Neural progenitor cell (in vitro differentiated cells): ENCODE results near the gene DBNL. TPM values are rescaled to one million over a fixed set of nuclear protein-coding genes. Genes with fewer than 3 reads are reported as not detected.
"Not testable (repeated sequence)": the region's sequence is repeated elsewhere in the genome, so short reads cannot be mapped to it uniquely, and the experiment has no call there.

Experiments
- DNase-seq: peaks from one replicate; pipeline ENCODE4 v3.0.0-alpha.2; 2016; ENCODE audit warnings: low spot score
- H2AFZ ChIP-seq: fragments of 200-600 bp; sonication (generic); replicated peaks from 2 replicates; pipeline ENCODE4 v1.6.1; 2016; ENCODE audit warnings: antibody characterized with exemption
- H3F3A ChIP-seq: fragments of 200-600 bp; sonication (generic); 2 replicates; pipeline ENCODE4 v1.6.1; 2016; ENCODE audit warnings: antibody characterized with exemption, low read depth
- H3K27ac ChIP-seq: fragments of 200-600 bp; sonication (generic); 2 replicates; pipeline ENCODE4 v1.5.1; 2016; ENCODE audit warnings: mild to moderate bottlenecking
- H3K27me3 ChIP-seq: fragments of 200-600 bp; sonication (generic); 2 replicates; pipeline ENCODE4 v1.6.1; 2016; ENCODE audit warnings: mild to moderate bottlenecking, moderate library complexity
- H3K36me3 ChIP-seq: fragments of 200-600 bp; sonication (generic); 2 replicates; pipeline ENCODE4 v1.5.1; 2016
- H3K4me1 ChIP-seq: fragments of 200-600 bp; sonication (generic); 2 replicates; pipeline ENCODE4 v1.6.1; 2016; ENCODE audit warnings: mixed run types
- H3K4me2 ChIP-seq: fragments of 200-600 bp; sonication (generic); 2 replicates; pipeline ENCODE4 v1.6.1; 2016
- H3K4me3 ChIP-seq: fragments of 200-600 bp; sonication (generic); 2 replicates; pipeline ENCODE4 v1.5.1; 2016
- H3K79me2 ChIP-seq: fragments of 200-600 bp; sonication (generic); 2 replicates; pipeline ENCODE4 v1.6.1; 2016; ENCODE audit warnings: low read depth
- H3K9ac ChIP-seq: fragments of 200-600 bp; sonication (generic); 2 replicates; pipeline ENCODE4 v1.6.1; 2016
- H3K9me3 ChIP-seq: fragments of 200-600 bp; sonication (generic); 2 replicates; pipeline ENCODE4 v1.5.1; 2016; ENCODE audit warnings: low read depth
- H4K20me1 ChIP-seq: fragments of 200-600 bp; sonication (generic); 2 replicates; pipeline ENCODE4 v1.6.1; 2016; ENCODE audit warnings: low read depth
- H3K27ac Mint-ChIP-seq: 3 replicates; pipeline ENCODE4 v1.8.0; 2021; ENCODE audit warnings: mixed read lengths
- H3K27me3 Mint-ChIP-seq: 2 replicates; pipeline ENCODE4 v1.8.0; 2022; ENCODE audit warnings: low read depth, mild to moderate bottlenecking, inconsistent platforms, moderate library complexity, mixed read lengths; ENCODE audit not compliant: insufficient read depth
- H3K36me3 Mint-ChIP-seq: 3 replicates; pipeline ENCODE4 v1.8.0; 2021; ENCODE audit warnings: mixed read lengths
- H3K4me1 Mint-ChIP-seq: 3 replicates; pipeline ENCODE4 v1.8.0; 2021; ENCODE audit warnings: mixed read lengths
- H3K4me3 Mint-ChIP-seq: 3 replicates; pipeline ENCODE4 v1.8.0; 2021; ENCODE audit warnings: mild to moderate bottlenecking, moderate library complexity, mixed read lengths
- H3K9me3 Mint-ChIP-seq: 3 replicates; pipeline ENCODE4 v1.8.0; 2020; ENCODE audit warnings: mixed read lengths
- EZH2 ChIP-seq: fragments of 200-600 bp; sonication (generic); IDR thresholded peaks from 2 replicates; pipeline ENCODE4 v1.6.1; 2017; ENCODE audit warnings: antibody characterized with exemption, mild to moderate bottlenecking, moderate library complexity
- total RNA-seq: library from RNA; depleted of rRNA; stranded (reverse); fragments of >200 nt; gene quantifications from 2 replicates; pipeline ENCODE4 v1.2.3, GENCODE V29; 2015; ENCODE audit warnings: low replicate concordance
- TF ChIP-seq, protein P1 (sequence below): fragments of 200-600 bp; sonication (generic); IDR thresholded peaks from 2 replicates; pipeline ENCODE4 v1.5.1; 2017; ENCODE audit warnings: antibody characterized with exemption, mild to moderate bottlenecking

Gene DBNL
- total RNA-seq, 1 donor from 2014 or later: 31.4 TPM

DNA sequence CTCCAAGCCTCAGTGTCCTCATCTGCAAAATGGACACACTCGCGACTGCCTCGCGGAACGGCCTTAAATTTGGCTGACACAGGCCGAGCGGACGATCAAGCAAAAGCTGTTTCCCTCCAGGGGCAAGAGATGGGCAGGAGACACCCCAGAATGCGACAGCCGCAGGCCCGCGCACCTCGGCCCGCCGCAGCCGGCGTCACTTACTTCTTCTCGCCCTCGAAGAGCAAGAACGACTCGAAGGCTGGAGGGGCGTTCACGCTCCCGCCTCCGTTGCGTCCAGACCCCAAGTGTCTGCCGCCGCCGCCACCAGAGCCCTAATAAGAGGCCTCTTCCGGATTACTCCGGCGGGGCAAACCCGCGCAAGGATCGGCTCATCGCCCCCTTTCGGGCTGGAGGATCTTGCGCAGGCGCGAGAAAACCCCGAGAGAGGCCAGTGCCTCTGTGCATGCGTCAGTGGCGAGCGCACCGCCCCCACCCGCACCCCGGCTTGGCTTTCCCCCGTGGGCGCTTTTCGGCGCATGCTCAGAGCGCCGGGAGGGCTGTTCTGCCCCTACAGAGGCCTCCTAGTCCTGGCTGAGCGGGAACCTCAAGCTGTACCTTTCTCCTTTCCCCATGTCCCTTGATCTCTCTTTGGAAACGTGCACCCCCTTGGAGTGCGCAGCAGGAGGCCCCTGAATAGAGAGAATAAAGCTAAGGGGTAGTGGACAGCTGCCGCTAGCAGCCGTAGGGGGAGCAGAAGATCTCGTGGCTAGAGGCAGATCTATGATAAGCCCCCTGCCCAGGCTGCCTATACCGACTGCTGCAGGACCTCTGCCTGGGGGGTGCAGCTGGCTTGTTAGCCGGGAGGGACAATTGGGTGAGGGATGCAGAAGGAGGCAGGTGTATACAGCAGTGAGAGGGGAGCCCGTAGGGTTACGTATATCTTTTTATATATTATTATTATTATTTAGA is 25.4 kb upstream of the DBNL start:
- H3K27me3 Mint-ChIP-seq, H3K4me1 ChIP-seq, H3K9me3 ChIP-seq, H3K27ac ChIP-seq, H4K20me1 ChIP-seq, H3K9me3 Mint-ChIP-seq, H3K36me3 ChIP-seq, H3K4me1 Mint-ChIP-seq, H3K27me3 ChIP-seq, H3F3A ChIP-seq, H3K36me3 Mint-ChIP-seq: not testable (repeated sequence)
- peaks cover 13% of the 10 kb centered on the region for H3K79me2 ChIP-seq
- H3K9ac ChIP-seq: peak overlapping the region; percentile 94
- Mint-ChIP-seq H3K27ac (peak overlapping the region; percentile 87), H3K4me3 (peak overlapping the region; percentile 91)
- TF ChIP-seq, protein P1, sequence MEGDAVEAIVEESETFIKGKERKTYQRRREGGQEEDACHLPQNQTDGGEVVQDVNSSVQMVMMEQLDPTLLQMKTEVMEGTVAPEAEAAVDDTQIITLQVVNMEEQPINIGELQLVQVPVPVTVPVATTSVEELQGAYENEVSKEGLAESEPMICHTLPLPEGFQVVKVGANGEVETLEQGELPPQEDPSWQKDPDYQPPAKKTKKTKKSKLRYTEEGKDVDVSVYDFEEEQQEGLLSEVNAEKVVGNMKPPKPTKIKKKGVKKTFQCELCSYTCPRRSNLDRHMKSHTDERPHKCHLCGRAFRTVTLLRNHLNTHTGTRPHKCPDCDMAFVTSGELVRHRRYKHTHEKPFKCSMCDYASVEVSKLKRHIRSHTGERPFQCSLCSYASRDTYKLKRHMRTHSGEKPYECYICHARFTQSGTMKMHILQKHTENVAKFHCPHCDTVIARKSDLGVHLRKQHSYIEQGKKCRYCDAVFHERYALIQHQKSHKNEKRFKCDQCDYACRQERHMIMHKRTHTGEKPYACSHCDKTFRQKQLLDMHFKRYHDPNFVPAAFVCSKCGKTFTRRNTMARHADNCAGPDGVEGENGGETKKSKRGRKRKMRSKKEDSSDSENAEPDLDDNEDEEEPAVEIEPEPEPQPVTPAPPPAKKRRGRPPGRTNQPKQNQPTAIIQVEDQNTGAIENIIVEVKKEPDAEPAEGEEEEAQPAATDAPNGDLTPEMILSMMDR: peak; percentile 76
- peak; percentile 39 for TF ChIP-seq EZH2
- H3K4me3 ChIP-seq: peak overlapping the region; percentile 95
- peak; percentile 96 for DNase-seq
- H3K4me2 ChIP-seq: peak overlapping the region; percentile 78
- H2AFZ ChIP-seq: peak overlapping the region; percentile 54

DNA sequence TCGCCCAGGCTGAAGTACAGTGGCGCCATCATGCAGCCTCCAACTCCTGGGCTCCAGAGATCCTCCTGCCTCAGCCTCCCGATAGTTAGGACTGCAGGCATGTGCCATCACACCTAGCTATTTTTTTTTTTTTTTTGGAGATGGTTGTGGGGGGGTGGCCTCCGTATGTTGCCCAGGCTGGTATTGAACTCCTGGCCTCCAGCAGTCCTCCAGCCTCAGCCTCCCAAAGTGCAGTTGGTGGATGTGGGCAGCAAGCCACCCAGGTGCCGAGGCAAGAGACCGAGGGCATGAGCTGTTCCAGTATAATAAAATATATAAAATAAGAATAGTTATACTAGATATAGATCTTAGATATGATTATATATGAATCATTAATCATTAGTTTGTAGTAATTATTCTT is 24.7 kb upstream of the DBNL start:
- not testable (repeated sequence) for H2AFZ ChIP-seq, H4K20me1 ChIP-seq, H3K36me3 ChIP-seq, H3K27me3 ChIP-seq, DNase-seq, H3K27ac Mint-ChIP-seq, H3K4me1 ChIP-seq, H3K9me3 Mint-ChIP-seq, H3K4me2 ChIP-seq, H3K4me1 Mint-ChIP-seq, H3K4me3 ChIP-seq, H3K27me3 Mint-ChIP-seq, H3K9ac ChIP-seq, H3K27ac ChIP-seq, H3K4me3 Mint-ChIP-seq, H3K36me3 Mint-ChIP-seq, H3F3A ChIP-seq, H3K9me3 ChIP-seq
- peaks cover 13% of the 10 kb centered on the region for H3K79me2 ChIP-seq

DNA sequence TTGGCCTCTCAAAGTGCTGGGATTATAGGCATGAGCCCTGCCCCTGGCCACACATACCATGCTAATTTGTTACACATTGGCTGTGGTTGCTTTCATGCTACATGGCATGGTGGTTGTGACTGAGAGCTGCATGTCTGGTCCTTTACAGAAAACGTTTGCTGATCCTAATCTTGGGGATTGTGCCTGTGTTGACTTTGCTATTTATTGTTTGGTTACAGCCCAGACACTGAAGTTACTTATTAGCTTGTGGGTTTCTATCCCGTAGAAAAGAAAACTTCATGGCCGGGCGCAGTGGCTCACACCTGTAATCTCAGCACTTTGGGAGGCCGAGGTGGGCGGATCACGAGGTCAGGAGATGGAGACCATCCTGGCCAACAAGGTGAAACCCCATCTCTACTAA is 22.4 kb upstream of the DBNL start:
- not testable (repeated sequence) for H3K4me1 ChIP-seq, H3K27ac ChIP-seq, H2AFZ ChIP-seq, H3K27ac Mint-ChIP-seq, H3K4me1 Mint-ChIP-seq, H3K4me3 ChIP-seq, H3K9me3 ChIP-seq, DNase-seq, H3K9me3 Mint-ChIP-seq, H3K36me3 Mint-ChIP-seq, H3K4me2 ChIP-seq, H3K4me3 Mint-ChIP-seq, H3K36me3 ChIP-seq, H3K27me3 Mint-ChIP-seq, H3K9ac ChIP-seq, H4K20me1 ChIP-seq, H3K27me3 ChIP-seq, H3F3A ChIP-seq
- peaks cover 13% of the 10 kb centered on the region for H3K79me2 ChIP-seq

DNA sequence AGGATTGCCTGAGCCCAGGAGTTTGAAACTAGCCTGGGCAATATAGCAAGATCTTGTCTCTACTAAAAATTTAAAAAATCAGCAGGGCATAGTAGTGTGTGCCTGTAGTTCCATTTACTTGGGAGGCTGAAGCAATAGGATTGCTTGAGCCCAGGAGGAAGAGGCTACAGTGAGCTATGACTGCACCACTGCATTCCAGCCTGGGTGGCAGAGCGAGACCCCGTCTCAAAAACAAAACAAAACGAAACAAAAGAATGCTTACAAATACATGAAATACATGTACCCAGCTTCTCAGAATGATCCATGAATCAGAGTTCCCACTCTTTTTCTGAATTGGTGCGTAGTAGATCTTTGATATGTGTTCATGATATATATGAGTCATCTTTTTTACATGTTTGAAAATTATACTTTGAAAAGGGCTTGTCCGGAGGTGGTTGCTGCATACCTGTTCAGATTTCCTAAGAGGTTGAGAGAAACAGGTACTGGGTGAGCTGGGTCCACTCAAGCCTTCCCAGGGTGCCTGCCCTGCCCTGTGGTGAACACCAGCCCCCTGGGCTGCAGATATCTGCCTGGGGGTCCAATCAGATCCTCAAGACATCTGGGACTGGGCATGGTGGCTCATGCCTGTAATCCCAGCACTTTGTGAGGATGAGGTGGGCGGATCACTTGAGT is 21.6 kb upstream of the DBNL start:
- H3K27me3 ChIP-seq, H3K4me3 ChIP-seq, H3K79me2 ChIP-seq, H3K9ac ChIP-seq, H3K4me2 ChIP-seq, H4K20me1 ChIP-seq, H3K36me3 ChIP-seq, H3K27ac ChIP-seq, H3K4me1 ChIP-seq, H3F3A ChIP-seq, H2AFZ ChIP-seq, H3K9me3 ChIP-seq, H3K9me3 Mint-ChIP-seq, H3K27ac Mint-ChIP-seq, H3K36me3 Mint-ChIP-seq, H3K4me3 Mint-ChIP-seq, H3K27me3 Mint-ChIP-seq, H3K4me1 Mint-ChIP-seq, DNase-seq: not testable (repeated sequence)

DNA sequence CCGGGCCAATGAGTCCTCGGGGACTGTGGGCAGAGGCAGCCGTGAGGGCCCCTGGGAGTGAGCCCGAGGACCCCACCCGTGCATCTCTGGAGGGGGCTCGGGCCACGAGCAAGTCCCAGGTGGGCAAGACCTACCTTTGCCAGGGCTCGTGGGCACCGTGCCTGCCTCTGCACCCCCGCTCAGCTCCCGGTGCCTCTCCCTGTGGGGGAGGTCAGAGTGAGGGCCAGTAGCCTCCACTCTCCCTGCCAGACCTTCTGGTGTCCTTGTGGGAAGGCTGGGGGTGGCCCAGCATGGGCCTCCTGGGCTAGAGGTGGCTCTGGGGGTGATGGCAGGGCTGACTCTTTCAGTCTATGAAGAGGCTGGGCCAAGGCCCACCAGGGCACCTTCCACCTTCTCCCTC is 15.1 kb upstream of the DBNL start:
- not testable (repeated sequence) for H3K36me3 ChIP-seq, H4K20me1 ChIP-seq, H2AFZ ChIP-seq, H3K4me3 ChIP-seq, H3K4me3 Mint-ChIP-seq, DNase-seq, H3K4me1 ChIP-seq, H3F3A ChIP-seq, H3K27ac Mint-ChIP-seq, H3K4me1 Mint-ChIP-seq, H3K9me3 Mint-ChIP-seq, H3K27ac ChIP-seq, H3K4me2 ChIP-seq, H3K27me3 Mint-ChIP-seq, H3K27me3 ChIP-seq, H3K79me2 ChIP-seq, H3K36me3 Mint-ChIP-seq, H3K9me3 ChIP-seq, H3K9ac ChIP-seq

DNA sequence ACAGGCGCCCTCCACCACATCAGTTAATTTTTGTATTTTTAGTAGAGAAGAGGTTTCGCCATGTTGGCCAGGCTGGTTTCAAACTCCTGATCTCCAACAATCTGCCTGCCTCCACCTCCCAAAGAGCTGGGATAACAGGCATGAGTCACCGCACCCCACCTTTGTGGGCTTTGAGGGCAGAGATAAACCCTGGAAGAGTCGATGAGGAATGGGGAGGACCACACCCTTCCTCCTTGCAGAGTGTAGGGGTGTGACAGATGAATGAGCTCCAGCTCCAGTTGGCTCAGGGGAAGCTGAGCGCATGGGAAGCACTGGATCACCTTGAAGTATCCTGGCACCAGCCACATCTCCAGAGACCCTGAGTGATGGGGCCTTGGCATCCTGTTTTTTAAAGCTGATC is 14.5 kb upstream of the DBNL start:
- not testable (repeated sequence) for H3K79me2 ChIP-seq, H3K36me3 Mint-ChIP-seq, H3K9me3 Mint-ChIP-seq, H3K27me3 Mint-ChIP-seq, DNase-seq, H3K9me3 ChIP-seq, H4K20me1 ChIP-seq, H3K4me1 Mint-ChIP-seq, H3K36me3 ChIP-seq, H3K4me3 Mint-ChIP-seq, H3K4me1 ChIP-seq, H3F3A ChIP-seq, H3K9ac ChIP-seq, H3K4me3 ChIP-seq, H3K27ac Mint-ChIP-seq, H3K4me2 ChIP-seq, H3K27me3 ChIP-seq, H2AFZ ChIP-seq, H3K27ac ChIP-seq

DNA sequence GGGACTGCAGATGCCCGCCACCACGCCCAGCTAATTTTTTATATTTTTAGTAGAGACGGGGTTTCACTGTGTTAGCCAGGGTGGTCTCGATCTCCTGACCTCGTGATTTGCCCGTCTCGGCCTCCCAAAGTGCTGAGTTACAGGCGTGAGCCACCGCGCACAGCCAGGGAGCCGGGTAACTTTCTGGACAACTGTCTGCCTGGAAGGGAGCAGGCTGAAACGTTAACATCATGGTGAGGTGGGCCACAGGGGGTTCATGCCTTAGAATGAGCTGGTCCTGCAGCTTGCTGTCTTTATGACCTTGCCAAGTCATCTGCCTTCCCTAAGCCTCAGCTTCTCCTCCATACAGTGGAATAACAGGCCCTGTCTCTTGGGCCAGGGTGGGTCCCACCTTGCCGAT is 13.2 kb upstream of the DBNL start:
- H3K36me3 Mint-ChIP-seq, H3K9me3 Mint-ChIP-seq, H2AFZ ChIP-seq: not testable (repeated sequence)

More for the DNA sequence above, 13.2 kb upstream of the DBNL start:
- not testable (repeated sequence) for H3K27me3 Mint-ChIP-seq, H3K27ac ChIP-seq, H3K4me3 ChIP-seq, H3K27me3 ChIP-seq, DNase-seq, H4K20me1 ChIP-seq, H3K79me2 ChIP-seq, H3K4me3 Mint-ChIP-seq, H3K4me2 ChIP-seq, H3K9ac ChIP-seq, H3K27ac Mint-ChIP-seq, H3K9me3 ChIP-seq, H3K36me3 ChIP-seq, H3K4me1 Mint-ChIP-seq, H3K4me1 ChIP-seq, H3F3A ChIP-seq
